Epidermal melanocyte (primary cell): ENCODE data around the gene CCDC24.

Experiments used
- DNase-seq: peaks from one replicate; pipeline ENCODE4 v3.0.0; 2011; ENCODE audit warnings: low spot score; ENCODE audit not compliant: insufficient read length

Gene CCDC24

DNA sequence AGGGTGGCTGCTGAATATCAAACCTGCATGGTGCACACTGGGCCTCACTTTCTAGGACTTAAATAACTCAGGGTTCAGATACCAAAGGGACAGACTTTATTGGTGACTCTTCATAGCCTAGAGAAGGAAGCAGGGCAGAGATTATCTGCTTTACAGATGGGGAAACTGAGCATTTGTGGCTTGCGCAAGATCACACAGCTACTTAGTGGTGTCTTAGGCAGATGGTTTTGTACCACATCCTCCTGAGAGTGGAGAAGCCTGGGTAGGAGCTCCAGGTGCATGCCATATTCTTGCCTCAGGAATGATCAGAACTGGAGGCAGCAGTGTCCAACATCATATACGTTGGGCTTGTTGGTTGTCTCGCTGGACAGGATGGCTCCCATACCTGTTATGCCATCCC, 28.4 kb upstream of the CCDC24 start:
- no peak for DNase-seq

DNA sequence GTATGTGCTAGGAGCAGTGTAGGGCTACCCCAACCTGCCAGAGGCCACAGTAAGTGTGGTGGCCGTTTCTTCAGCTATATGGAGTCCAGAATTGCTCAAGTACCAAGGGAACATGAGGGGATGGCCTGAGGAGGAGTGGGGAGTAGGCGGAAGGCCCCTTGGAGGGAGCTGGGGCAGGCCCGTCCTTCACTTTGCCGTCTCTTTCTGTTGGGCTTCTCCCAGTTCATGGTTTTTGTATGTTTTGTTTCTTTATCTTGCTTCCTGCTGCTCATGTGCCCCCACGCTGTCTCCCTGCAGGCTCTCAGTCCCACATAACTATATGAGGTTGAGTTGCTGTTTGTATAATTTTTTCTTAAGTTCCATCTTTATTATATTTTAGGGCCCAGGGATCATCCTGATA, 27.5 kb upstream of the CCDC24 start:
- no peak for DNase-seq

DNA sequence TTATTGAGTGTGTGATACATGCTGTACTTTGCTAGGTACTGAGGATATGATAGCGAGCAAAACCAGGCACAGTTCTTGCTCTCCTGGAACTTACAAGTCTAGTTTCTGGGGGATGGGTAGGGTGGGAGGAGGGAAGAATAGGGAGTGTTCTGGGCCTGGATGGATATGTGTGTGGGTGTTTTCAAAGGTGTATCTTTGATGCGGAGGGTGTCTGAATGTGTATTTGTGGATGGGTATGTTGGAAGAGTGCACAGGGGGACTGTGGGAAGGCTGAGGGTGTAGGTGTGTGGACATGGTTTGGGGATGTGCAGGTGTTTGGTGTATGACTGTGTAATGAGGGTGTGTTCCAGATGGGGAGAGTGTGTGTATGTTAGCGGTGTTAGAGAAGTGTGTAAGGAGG, 26.1 kb upstream of the CCDC24 start:
- no peak for DNase-seq

DNA sequence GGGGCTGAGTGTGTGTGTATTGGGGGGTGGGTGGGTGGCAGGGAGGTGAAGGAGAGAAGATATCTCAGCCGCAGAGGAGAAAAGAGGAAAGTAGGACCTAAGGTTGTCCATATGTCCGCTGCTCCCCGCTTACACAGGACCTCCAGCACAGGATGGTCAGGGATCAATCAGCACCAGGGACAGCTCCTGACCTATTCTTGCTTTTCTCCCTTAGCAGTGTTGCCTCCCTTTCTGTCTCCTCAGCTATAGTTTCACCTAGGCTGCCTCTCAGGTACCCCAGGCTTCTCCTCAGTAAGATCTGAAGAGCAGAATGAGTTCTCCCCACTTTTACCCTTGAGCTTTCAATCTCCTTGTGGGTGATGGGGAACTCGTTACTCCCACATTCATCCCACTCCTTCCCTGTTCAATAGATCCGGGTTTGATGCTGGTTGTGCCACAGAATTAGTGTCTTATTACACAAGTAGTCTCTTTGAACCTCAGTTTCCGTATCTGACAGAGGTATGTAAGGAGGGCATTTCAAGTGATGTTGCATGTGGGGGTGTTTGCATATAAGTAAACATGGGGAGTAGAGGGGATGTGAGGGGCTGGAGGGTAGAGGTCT, 23.0 kb upstream of the CCDC24 start:
- DNase-seq: no peak

DNA sequence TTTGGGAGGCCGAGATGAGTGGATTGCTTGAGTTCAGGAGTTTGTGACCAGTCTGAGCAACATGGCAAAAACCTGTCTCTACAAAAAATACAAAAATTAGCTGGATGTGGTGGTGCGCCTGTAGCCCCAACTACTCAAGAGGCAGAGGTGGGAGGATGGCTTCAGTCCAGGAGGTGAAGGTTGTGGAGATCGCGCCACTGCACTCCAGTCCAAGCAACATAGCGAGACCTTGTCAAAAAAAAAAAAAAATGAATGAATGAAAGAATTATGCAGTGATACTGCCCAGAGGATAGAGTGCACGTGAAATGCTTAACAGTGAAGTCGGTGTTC, 22.0 kb upstream of the CCDC24 start:
- DNase-seq: no peak

DNA sequence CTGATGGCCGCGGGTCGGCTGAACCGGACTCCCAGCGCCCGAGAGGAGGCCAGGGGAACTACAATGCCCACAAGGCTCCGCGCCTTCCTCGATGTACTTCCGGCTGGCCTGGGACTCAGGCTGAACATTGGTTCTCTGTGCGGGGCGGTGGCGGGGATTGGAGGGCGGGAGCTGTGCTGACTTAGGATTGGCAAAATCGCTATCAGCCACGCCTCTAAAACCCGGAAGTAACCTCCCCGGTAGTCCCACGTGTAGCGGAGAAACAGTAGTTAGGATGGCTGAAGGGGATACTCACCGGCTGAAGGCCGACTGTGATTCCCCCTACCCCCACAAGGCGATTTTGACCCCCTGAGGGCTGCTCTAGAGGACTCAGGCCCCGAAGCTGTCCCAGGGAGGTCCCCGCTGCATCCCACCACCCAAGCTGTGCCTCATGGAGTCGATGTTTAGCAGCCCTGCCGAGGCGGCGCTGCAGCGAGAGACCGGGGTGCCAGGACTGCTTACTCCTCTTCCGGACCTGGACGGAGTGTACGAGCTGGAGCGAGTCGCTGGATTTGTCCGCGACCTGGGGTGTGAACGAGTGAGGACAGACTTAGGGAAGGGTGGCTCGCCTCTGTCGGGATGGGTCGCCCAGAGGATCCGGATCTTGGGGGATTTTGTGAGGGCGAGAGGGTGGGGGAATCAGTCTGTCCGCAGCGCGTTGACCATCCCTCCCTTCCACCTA, 21.5 kb upstream of the CCDC24 start, which contains the start of gene DPH2:
Gene DPH2 (plus strand): TSS at position 265 of the 721 bp plus-strand sequence. CDS start 166 bp downstream, at position 431.
- DNase-seq: peak; percentile 100

DNA sequence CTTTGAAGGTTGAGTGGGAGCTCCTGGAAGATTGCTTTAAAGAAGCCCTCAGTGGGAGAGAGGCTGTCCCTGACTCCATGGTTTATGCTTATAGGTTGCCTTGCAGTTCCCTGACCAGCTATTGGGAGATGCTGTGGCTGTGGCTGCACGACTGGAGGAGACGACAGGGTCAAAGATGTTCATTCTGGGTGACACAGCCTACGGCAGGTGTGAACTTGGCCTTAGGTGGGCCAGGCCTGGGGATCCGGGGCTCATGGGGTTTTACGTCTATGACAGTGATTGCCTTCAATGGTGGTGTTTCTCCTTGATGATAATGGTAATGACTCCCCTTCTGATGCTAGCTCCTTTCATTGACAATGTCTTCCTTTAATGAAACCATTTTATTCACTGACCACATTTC, 20.9 kb upstream of the CCDC24 start:
- no peak for DNase-seq

DNA sequence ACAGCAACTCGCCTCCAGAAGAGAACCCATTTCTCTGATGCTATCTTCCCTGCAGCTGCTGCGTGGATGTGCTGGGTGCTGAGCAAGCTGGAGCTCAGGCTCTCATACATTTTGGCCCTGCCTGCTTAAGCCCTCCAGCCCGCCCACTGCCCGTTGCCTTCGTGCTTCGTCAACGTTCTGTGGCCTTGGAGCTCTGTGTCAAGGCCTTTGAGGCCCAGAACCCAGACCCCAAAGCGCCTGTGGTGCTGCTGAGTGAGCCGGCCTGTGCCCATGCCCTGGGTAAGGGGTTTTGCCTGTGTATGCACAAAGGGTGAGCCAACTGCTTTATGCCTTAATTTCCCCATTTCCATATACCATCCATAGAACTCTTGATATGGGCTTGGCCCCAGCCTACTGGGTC, 20.5 kb upstream of the CCDC24 start:
- DNase-seq: no peak

DNA sequence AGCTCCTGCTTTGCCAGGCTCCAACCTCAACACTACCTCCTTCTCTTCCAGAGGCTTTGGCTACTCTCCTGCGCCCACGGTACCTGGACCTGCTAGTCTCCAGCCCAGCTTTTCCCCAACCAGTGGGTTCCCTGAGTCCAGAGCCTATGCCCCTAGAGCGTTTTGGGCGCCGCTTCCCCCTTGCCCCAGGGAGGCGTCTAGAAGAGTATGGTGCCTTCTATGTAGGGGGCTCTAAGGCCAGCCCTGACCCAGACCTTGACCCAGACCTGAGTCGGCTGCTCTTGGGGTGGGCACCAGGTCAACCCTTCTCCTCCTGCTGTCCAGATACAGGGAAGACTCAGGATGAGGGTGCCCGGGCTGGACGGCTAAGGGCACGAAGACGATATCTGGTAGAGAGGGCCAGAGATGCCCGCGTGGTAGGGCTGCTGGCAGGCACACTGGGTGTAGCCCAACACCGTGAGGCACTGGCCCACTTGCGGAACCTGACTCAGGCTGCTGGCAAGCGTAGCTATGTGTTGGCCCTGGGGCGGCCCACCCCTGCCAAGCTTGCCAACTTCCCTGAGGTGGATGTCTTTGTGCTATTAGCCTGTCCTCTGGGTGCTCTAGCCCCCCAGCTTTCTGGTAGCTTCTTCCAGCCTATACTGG, 19.9 kb upstream of the CCDC24 start:
- no peak for DNase-seq

DNA sequence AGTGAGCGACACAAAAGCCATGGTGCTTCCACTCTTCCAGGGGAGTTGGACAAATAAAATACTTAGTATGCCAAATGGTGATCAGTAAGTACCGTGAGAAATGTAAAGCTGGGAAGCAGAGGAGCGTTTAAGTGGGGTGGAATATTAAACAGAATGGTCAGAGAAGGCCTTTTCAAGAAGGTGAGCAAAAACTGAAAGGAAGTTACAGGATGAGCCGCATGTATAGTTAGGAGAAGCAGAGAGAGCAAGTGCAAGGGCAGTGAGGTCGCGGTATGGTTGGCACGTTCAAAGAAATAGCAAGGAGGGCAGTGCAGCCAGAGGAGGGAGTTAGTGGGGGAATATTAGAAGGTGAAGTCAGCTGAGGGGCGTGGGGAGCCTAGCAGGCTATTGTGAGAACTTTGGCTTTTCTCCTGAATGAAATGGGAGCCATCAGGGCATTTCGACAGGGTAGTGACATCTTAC, 17.4 kb upstream of the CCDC24 start:
- DNase-seq: no peak

DNA sequence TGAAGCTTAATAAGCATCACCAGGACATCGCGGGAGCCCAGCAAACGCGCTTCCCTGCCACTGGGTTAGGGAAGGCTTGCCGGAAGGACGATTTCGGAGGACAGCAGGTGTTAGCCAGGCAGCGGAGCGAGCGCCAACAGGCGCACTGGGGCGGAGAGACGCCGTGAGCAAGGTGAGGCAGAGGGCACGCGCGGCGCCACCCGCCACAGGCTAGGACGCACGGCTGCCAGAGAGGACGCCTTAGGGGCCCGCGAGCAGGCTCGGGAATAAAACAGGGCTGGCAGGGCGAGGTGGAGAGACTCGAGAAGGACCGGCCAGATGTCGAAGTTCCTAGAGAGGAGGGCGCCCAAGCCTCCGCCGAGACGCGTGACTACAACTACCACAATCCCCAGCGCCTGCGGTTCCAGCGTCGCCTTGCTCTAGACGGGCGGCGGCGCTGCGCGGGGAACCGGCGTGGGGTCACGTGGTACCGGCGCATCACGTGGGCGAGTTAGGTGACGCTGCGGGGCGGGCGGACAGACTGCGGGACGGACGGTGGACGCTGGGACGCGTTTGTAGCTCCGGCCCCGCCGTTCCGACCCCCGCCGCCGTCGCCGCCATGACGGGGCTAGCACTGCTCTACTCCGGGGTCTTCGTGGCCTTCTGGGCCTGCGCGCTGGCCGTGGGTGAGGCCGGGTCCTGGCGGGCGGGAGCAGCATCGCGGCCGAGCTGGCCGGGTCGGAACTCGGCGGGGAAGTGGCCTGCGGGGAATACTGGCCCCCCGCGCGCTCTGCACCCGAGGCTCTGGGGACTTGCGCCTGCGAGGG, 16.8 kb upstream of the CCDC24 start, which contains the start of gene ATP6V0B:
Gene ATP6V0B (plus strand): TSS at position 518 of the 806 bp plus-strand sequence. CDS start 81 bp downstream, at position 599.
- DNase-seq: peak; percentile 98

DNA sequence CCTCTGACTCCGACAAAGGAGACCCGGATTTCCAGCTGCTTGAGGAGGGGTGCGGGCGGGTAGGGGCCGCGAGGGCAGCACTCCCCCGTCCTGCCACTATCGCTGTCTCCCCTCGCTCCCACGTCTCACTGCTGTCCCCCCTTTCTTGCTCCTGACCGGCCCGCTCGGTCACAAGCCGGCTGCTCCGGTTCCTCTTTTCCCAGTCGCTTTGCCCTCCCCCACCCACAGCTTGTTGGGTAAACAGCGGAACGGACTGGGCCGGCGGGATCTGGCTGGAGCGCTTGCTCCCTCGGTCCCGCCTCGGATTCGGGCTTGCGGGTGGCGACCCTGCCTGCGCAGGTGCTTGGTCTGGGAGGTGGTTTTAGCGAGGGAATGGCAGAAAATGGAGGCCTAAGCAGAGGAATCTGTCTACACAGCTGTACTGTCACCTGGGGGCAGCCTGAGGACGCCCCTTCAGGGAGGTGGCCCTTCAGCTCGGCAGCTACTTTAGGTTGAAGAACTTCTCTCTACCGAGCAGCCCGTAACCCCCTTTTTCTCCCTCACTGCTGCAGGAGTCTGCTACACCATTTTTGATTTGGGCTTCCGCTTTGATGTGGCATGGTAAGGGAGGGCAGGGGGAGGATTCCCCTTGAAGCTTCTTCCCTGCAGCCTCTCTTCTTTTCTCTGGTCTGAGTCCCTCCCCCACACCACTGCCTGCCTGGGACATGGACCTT, 16.0 kb upstream of the CCDC24 start:
- DNase-seq: no peak

DNA sequence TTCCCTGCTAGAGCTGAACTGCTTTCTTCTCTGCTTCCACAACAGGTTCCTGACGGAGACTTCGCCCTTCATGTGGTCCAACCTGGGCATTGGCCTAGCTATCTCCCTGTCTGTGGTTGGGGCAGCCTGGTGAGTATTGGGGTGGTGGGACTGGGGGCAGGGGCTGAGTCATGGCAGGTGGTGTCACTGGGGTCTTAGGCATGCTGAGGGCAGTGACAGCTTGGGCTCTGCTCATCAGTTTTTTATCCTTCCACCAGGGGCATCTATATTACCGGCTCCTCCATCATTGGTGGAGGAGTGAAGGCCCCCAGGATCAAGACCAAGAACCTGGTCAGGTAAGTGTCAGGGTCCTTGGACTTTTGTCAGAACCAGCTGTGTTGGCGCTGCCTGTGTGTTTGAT, 15.4 kb upstream of the CCDC24 start:
- DNase-seq: no peak

DNA sequence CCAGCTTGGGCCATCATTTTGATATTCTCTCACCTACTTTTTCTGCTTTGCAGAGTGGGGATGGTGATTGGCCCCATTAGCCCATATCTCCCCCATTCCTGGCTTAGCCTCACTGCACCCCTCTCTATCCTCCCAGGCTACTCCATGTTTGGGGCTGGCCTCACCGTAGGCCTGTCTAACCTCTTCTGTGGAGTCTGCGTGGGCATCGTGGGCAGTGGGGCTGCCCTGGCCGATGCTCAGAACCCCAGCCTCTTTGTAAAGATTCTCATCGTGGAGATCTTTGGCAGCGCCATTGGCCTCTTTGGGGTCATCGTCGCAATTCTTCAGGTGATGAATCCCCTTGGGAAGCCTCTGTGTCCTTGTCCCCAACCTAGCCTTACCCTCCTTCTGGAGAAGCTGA, 14.5 kb upstream of the CCDC24 start:
- DNase-seq: no peak

DNA sequence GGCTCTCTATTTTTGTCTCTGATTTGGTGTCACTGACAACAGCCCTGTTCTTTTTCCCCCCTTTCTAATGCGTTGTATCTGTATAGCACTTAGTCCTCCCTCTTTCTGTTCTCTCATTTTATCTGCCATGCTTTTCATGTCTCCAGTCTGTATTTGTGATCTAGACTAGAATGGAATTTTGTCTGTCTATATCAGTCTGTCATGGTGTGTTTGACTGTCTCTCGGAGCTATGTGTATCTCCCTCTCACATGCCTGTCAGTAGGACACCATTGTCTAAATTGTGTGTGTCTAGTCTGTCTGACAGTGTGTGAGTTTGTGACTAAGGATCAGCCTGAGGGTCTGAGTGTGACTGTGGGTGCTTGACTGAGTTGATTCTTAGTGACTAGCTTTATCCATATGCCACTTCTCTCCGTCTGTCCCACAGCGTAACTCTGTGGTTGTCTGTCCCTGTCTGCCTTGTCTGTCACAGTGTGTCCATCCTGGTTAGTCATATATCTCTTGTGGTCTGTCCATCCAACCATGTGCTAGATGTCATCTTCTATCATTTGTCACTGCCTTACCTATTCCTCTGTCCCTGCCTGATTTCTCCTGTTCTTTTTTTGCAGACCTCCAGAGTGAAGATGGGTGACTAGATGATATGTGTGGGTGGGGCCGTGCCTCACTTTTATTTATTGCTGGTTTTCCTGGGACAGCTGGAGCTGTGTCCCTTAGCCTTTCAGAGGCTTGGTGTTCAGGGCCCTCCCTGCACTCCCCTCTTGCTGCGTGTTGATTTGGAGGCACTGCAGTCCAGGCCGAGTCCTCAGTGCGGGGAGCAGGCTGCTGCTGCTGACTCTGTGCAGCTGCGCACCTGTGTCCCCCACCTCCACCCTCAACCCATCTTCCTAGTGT, 13.8 kb upstream of the CCDC24 start:
- no peak for DNase-seq

DNA sequence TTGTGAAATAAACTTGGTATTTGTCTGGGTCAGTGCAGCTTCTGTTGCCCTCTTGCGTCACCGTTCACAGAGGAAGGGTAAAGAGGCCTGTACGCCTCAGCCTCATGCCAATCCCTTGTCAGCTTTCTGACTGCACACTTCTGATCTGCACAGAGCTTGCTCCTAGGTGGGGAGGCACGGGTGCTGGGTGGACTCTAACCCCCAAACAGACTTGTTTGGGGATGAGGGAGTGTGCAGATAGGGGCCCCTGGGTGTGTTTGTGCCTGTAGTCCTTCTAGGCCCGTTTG, 13.2 kb upstream of the CCDC24 start:
- no peak for DNase-seq

DNA sequence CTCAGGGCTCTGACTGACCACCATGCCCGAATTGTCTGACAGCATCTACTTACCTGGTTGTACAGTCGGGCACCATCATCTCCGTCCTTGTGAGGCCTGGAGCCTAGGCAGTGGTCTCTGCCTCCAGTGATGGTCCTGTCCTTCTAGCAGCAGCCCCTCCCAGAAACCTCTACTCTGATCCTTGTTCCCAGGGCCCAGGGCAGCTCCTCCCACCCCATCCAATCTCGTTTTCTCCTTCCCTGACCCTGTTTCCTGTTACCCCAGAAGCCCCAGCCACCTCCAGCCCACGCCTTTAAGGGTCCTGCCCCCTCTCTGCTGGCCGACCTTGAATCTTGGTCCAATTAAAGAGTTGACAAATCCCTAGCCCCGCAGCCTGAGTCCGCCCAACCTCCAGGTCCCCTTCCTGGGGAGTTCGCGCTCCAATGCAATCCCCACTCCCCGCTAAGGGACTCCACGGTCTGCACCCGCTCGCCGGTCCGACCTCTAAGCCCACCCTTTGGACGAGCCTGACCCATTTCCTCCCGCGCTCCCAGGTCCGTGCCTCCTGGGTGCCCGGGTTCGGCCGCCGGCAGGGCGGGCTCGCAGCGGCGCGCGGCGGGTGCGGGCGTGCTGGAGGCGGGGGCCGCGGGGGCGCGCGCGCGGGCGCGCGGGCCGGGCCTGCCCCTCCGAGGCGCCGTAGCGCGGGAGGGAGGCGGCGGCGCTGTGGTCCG, 12.7 kb upstream of the CCDC24 start, which contains the start of gene B4GALT2:
Gene B4GALT2 (plus strand): TSS at position 660 of the 710 bp plus-strand sequence. CDS start 1,951 bp downstream, outside the sequence.
- peak; percentile 83 for DNase-seq

DNA sequence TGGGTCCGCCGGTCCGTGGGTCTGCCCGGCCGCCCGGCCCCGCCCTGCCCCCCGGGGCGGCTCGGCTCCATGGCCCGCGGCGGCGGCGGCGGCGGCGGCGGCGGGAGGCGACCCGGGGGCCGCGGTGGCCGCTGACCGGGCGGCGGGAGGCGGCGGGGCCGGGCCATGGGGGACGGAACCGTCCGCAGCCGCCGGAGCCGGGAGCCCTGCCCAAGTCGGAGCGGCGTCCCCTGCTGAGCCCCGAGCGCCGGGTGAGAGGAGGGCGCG, 12.2 kb upstream of the CCDC24 start:
- no peak for DNase-seq

DNA sequence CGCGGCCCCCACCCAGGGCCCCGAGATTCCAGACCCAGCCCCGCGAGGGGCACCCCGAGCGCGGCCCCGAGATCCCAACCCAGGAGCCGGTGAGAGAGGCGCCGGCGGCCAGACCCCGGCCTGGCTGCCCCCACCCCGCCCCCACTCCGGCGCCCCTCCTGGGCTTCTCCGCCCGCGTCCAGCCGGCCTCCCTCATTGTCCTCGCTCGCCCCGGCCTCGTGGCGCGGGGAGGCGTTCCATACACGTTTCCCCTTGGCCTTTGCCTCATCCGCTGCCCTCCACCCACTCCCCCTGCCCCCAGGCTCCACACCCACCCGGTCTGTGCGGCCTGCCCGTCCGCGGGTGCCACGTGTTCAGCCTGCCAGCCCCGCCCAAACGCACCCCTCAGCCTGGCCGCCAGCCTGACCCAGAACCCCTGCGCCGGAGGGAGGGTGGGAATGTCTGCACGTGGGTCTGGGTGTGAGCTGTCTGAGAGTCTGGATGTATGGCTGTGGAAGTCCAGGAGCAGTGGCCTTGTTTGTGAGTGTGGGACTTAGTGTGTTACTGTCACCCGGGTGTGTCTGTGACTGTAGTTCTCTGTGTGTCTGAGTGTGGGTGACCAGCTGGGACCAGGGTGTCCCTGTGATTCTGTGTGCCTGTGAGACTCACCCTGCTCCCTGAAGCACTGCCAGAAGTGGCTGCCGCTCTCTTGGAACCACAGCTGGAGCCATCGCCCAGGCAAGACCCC, 11.7 kb upstream of the CCDC24 start:
- peak; percentile 63 for DNase-seq
